GM12892 (cell line): ENCODE data around the gene FAF1.

Experiments used
- POLR2A ChIP-seq: IDR thresholded peaks from 2 replicates; pipeline ENCODE4 v1.6.1; 2011; ENCODE audit warnings: low read depth, low read length, control low read depth
- POLR2AphosphoS5 ChIP-seq: IDR thresholded peaks from 2 replicates; pipeline ENCODE4 v1.6.1; 2011; ENCODE audit warnings: low read depth, low read length, control low read depth
- TAF1 ChIP-seq: IDR thresholded peaks from 2 replicates; pipeline ENCODE4 v1.6.1; 2011; ENCODE audit warnings: low read depth, mild to moderate bottlenecking, control low read depth, low read length, borderline replicate concordance

GRCh38 chr1:50604580-50604979 is 355.5 kb downstream of the FAF1 start:
- TF ChIP-seq POLR2AphosphoS5 (no peak), POLR2A (no peak), TAF1 (no peak)
